OCI-LY1 (cell line): ENCODE data around the gene PIGC.

ENCODE experiments used
- EZH2 ChIP-seq: fragments of 200-600 bp; sonication (generic), shearing (Covaris generic); IDR thresholded peaks from 2 replicates; pipeline ENCODE4 v1.8.0; 2017; ENCODE audit warnings: borderline replicate concordance, mixed run types, mild to moderate bottlenecking, antibody characterized with exemption, low read length, moderate library complexity, mixed read lengths
- TF ChIP-seq, protein P1 (sequence below): fragments of 200-600 bp; sonication (generic), shearing (Covaris generic); IDR thresholded peaks from 2 replicates; pipeline ENCODE4 v1.5.1; 2017; ENCODE audit warnings: mild to moderate bottlenecking, antibody characterized with exemption, low read length, moderate library complexity, mixed read lengths

DNA sequence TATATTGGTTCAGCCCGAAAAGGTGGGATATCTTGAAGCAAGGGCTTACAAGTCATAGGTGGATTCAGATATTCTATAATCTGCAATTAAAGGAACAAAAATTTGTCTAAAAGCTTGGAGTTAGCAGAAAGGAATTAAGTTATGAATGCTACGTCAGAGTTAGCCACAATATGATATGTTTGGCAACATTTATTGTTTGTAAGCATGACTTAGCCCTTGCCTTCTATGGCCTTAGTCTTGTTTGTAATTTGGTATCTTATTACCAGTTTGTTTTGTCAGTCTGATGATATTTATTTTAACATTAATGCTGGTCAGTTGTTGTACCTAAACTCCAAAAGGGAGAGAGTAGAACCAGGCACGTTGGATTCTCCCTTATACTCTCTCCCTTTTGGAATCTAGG lies 46.0 kb upstream of the PIGC start:
- TF ChIP-seq, protein P1, sequence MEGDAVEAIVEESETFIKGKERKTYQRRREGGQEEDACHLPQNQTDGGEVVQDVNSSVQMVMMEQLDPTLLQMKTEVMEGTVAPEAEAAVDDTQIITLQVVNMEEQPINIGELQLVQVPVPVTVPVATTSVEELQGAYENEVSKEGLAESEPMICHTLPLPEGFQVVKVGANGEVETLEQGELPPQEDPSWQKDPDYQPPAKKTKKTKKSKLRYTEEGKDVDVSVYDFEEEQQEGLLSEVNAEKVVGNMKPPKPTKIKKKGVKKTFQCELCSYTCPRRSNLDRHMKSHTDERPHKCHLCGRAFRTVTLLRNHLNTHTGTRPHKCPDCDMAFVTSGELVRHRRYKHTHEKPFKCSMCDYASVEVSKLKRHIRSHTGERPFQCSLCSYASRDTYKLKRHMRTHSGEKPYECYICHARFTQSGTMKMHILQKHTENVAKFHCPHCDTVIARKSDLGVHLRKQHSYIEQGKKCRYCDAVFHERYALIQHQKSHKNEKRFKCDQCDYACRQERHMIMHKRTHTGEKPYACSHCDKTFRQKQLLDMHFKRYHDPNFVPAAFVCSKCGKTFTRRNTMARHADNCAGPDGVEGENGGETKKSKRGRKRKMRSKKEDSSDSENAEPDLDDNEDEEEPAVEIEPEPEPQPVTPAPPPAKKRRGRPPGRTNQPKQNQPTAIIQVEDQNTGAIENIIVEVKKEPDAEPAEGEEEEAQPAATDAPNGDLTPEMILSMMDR: no peak
- TF ChIP-seq EZH2: no peak
